ENCODE results near the gene ZNF879. TPM values are rescaled to one million over a fixed set of nuclear protein-coding genes. Genes with fewer than 3 reads are reported as not detected.

ZNF879 gene
- total RNA-seq, 2 donors from 2014 or later, result 2.7 to 4.3 TPM

DNA sequence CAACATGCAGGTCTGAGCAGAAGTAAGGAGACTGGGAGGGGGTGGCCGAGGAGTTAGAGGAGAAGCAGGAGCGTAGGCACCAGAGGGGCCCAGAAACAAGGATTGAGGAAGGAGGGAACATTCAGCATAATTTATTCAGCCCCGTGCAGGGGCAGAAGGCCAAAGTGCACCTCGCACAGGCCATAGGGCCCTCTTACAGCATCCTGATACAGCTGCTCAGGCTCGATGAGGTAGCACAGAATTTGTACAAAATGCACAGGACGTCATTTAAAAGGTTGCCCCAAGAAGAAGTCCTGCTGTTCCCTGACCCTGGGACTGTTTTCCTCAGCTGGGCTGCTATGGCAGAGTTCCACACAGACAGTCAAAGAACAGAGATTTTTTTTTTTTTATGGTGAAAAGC lies 26.4 kb upstream of the ZNF879 start:
- intact Hi-C loops (cut with DNase I, micrococcal nuclease), result no loop called here
- DNase-seq, result no peak
- no peak for ATAC-seq

DNA sequence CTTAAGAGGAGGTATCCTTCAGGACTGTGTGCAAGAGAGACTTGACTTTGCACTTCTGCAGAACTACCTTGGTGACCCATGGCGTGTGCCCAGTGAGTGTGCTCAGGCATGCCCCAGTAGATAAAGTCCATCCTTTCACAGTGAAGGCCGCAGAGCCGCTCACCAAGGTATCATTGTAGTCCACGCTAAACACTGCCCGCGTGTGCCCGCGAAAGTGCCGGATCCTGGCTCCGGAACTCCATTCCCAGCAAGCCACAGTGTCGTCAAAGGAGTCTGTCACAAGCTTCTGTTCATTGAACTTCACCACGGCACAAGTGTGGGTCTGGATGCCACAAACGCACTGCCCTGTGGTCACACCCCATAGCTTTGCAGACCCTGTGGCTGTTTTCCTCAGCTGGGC lies 25.2 kb upstream of the ZNF879 start:
- ATAC-seq (no peak), DNase-seq (no peak)
- intact Hi-C loops (cut with DNase I, micrococcal nuclease), result no loop called here

DNA sequence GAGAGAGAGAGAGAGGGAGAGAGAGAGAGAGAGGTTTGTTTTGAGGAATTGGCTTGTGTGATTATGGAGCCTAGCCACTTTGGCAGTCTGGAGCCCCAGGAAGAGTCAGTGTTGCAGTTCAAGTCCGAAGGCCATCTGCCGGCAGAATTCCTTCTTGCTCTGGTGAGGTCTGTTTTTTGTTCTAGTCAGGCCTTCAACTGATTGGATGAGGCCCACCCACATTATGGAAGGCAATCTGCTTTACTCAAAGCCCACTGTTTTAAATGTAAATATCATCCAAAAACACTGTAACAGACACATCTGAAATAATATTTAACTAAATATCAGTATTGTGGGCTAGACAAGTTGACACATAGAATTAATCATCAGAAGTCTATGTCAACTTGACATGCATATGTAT lies 17.0 kb upstream of the ZNF879 start:
- intact Hi-C loops (cut with DNase I, micrococcal nuclease), result no loop called here
- no peak for ATAC-seq
- no peak for DNase-seq

DNA sequence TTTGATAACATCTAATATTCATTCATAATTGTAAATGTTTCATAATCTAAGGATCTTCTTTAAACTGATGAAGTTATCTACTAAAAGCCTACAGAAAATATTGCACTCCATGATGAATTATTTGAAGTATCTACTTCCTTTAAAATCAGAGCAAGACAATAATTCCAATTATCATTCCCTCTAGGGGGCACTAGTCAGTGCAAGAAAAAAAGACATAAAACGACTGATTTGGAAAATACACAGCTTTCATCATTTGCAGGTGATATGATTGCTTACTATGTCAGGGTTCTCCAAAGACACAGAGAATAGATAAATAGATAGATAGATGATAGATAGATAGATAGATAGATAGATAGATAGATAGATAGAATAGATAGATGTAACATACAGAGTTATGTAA lies 14.9 kb upstream of the ZNF879 start:
- ATAC-seq (no peak), DNase-seq (no peak)
- intact Hi-C loops (cut with DNase I, micrococcal nuclease), result no loop called here

DNA sequence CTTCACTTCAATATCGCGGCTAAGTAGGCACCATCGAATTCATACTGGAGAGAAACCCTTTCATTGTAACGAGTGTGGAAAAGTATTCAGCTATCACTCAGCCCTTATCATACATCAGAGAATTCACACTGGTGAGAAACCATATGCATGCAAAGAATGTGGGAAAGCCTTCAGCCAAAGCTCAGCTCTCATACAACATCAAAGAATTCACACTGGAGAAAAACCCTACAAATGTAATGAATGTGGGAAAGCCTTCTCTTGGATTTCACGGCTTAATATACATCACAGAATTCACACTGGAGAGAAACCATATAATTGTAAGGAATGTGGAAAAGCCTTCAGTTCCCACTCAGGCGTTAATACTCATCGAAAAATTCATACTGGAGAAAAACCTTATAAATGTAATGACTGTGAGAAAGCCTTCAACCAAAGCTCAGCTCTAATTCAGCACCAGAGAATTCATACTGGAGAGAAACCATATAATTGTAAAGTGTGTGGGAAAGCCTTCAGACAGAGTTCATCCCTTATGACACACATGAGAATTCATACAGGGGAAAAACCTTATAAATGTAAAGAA lies 9.5 kb downstream of the ZNF879 start:
- intact Hi-C loops (cut with DNase I, micrococcal nuclease), result no loop called here
- no peak for ATAC-seq
- DNase-seq, result no peak

DNA sequence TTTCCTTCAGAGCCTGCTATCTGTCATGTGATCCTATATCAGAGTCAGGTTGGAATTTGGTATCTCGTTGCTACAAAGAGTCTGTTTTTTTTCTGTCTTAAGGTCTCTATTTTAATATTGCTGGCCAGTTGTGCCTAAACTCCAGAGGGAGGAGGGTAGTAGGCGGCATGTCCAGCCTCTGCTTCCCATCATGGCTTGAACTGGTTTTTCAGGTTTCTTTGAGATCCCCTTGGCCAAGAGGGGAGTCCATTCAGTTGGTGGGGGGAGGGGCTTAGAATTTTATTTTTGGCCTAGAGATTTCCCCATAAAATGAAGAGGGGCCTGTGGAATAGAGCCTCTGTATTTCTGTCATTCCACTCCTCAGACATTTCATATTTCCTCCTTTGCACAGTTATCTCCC lies 21.2 kb downstream of the ZNF879 start:
- DNase-seq (no peak), ATAC-seq (no peak)
- intact Hi-C loops (cut with DNase I, micrococcal nuclease), result no loop called here

DNA sequence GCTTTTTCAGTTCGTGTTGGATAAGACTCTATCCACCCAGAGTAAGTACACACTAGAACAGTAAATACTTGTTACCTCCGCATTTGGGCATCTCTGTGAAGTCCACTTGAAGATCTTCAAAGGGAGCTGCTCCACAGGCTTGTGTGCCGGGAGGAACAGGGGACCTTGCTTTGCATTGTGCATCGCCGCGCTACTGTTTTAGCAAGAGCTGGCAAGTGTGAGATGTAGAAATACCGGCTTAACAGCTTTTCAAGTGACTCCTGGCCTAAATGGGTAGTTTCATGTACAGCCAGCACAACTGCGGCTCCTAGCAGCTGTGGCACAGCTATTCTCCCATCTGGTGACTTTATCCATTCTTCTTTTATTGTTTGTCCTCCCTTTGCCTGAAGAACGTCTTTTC lies 28.2 kb downstream of the ZNF879 start:
- intact Hi-C loops (cut with DNase I, micrococcal nuclease), result no loop called here
- ATAC-seq, result no peak
- no peak for DNase-seq

DNA sequence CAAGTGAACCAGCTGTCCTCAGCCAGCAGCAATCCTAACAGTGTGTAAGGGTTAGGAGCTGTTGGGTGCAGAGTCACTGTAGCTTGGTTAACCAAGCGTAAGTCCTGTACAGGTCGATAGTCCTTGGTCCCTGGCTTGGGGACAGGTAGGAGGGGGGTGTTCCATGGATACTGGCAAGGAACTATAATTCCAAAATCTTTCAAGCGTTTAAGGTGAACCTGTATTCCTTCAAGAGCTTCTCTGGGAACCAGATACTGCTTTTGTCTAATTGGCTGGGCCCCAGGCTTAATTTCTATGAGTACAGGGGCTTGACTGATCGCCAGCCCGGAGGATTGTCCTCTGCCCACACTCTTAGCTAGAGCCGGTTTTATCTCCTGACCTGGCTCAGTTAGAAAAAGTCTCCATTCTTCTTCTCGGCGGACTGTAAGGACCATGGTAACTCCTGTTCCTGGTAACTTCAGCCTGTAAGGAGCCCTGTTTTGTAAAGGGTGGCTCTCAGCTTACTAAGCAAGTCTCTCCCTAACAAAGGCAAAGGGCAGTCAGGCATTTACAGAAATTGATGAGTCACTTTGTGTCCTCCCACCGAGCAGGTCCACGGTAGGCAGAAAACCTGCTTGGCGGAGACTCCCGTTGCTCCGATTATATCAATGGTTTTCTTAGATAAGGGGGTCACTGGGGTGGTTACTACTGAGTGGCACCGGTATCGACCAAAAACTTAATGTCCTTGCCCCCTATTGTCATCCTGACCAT lies 30.6 kb downstream of the ZNF879 start:
- intact Hi-C loops (cut with DNase I, micrococcal nuclease), result no loop called here
- DNase-seq, result no peak
- no peak for ATAC-seq

DNA sequence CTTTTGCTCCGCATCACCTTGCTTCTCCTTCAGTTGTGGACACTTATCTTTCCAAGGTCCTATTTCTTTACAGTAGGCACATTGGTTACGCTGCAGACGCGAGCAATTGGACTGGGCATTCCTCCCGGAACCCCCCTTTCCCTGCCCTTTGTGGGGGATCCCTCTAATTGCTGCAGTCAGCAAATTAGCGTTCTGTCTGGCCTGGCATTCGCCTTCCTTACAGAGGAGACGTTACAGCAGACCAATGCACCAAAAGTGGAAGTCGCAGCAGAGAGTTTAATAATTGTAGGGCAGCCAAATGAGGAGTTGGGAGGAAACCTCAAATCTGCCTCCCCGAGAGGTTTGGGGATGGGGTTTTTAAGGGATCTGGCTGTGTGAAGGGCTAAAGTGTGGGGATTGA lies 31.3 kb downstream of the ZNF879 start:
- intact Hi-C loops (cut with DNase I, micrococcal nuclease), result no loop called here
- DNase-seq, result no peak
- no peak for ATAC-seq

DNA sequence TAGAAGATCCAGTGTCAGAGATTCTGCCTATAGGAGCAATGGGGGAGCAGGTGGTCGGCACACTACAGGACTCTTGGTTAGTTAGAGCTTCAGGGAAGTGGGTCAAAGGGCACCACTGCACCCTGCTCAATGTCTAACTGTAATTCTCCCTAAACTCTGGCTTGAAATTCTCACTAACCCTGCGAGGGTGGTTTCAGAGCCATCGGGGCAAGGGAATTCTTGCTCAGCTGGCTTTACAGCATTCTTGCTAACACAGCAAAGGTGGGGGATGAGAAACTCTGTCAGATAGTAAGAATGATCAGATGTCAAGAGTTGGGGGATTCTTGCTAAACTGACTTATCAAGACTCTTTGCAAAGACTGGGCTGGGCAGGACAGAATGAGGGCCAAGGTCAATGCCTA lies 31.8 kb downstream of the ZNF879 start:
- intact Hi-C loops (cut with DNase I, micrococcal nuclease), result no loop called here
- ATAC-seq (no peak), DNase-seq (no peak)

DNA sequence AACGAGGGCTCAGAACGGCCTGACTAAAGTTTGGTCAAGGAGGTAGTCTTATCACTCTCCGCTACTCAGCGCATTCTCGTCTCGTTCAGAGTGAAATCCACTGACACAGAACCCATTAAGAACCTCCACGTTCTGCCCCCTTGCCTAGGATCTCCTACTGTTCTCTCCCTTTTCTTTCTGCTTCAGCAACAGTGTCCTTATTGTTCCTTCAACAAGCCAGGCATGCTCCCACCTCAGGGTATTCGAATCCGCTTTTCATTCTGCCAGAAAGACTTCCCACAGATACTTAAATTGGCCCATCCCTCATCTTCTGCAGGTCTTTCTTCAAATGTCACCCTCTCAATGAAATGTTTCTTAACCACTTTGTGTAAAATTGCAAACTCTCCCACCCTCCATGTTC lies 32.2 kb downstream of the ZNF879 start:
- intact Hi-C loops (cut with DNase I, micrococcal nuclease), result no loop called here
- ATAC-seq (no peak), DNase-seq (no peak)

DNA sequence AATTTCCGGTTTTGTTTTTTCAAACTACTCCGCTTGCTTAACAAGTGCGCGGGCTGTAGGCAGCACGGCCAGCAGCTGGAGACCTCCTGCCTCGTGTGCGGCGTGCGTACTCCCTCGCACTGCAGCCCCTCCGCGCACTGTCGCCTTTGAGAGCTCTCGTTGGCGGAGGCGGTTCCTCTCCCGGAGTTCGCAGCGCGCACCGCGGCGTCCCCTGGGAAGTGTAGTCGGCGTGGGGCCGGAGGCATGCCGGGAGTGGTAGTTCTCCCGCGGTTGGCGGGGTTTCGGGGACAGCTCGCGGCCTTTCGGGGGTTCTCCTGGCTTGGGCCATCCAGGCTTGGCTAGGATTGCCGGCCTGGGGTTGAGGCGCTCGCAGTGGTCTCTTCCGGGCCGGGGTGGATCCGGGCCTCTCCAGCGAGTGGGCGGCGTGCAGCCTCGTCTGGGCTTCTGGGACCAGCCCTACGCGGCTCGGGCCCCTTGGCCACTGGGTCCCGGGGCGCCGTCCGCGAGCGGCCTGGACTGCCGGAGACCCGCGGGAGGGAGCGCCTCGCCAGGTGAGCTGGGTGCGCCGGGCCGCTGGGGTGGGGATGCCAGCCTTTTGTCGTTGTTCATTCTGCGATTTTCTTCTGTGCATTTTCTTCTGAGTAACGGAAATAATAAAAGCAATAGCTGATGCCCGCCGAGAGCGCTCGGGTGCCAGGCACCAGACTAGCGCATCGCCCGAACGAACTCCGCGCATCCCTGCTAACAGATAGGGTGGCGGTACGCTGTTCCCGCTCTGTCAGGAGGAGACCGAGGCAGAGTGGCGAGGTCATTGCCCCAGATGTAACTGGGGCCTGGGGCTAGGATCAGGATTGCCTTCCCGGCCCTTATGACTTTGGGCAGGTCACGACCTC lies 36.8 kb downstream of the ZNF879 start, which contains the start of gene ZNF354C:
TSS of gene ZNF354C (plus strand) at position 258 of the 893 bp plus-strand sequence. CDS start 1,696 bp downstream, outside the sequence.
- ATAC-seq (peak; percentile 100), DNase-seq (peak; percentile 78 to 88)
- intact Hi-C loops (cut with DNase I, micrococcal nuclease), result no loop called here

DNA sequence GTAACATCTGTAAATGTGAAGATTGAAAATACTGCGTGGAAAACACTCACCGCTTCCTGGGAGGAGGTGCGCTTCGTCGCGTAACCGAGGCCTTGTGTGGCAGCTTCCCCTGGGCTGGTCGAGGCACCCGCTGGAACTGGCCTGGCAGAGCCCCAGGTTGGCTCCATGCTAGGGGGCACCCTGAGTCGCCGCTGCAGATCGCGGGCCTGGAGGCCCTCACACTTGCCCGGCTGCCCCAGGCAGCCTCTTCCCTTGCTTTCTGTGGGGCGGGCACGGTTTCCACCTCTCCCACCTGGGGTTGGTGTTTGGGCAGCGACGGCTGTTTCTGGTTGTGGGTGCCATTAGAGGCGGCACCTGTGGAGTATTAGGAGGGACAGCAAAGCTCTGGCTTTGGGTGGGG lies 37.4 kb downstream of the ZNF879 start:
- ATAC-seq, result no peak
- peak in 1 of 2 donors; percentile 6 for DNase-seq
- intact Hi-C loops (cut with DNase I, micrococcal nuclease), result no loop called here

DNA sequence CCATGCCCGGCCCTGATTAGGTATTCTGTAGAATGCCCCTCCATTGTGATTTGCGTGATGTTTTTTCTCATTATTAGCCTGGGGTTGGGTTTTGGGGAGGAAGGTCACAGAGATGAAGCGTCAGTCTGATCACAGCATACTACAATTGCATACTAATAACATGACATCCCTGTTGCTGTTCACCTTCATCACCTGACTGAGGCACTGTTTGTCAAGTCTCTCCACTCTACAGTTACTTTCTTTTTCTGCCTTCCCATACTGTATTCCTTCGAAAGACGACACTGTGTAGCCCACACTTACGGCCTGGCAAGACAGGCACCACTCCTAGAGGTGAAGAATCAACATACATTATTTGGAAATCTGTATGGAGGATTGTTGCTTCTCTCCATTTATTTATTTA lies 42.1 kb downstream of the ZNF879 start:
- DNase-seq, result no peak
- no peak for ATAC-seq
- intact Hi-C loops (cut with DNase I, micrococcal nuclease), result no loop called here

DNA sequence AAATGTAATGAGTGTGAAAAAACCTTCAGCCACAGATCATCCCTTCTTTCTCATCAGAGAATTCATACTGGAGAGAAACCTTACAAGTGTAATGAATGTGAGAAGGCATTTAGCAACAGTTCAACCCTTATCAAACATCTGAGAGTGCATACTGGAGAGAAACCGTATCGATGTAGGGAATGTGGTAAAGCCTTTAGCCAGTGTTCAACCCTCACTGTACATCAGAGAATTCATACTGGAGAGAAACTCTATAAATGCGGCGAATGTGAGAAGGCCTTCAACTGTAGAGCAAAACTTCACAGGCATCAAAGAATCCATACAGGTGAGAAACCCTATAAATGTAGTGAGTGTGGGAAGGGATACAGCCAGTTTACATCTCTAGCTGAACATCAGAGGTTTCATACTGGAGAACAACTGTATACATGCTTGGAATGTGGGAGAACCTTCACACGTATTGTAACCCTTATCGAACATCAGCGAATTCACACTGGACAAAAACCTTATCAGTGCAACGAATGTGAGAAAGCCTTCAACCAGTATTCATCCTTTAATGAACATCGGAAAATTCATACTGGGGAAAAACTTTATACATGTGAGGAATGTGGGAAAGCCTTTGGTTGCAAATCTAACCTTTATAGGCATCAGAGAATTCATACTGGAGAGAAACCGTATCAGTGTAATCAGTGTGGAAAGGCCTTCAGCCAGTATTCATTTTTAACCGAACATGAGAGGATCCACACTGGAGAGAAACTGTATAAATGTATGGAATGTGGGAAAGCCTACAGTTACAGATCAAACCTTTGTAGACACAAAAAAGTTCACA lies 55.8 kb downstream of the ZNF879 start:
- intact Hi-C loops (cut with DNase I, micrococcal nuclease), result no loop called here
- no peak for DNase-seq
- no peak for ATAC-seq

DNA sequence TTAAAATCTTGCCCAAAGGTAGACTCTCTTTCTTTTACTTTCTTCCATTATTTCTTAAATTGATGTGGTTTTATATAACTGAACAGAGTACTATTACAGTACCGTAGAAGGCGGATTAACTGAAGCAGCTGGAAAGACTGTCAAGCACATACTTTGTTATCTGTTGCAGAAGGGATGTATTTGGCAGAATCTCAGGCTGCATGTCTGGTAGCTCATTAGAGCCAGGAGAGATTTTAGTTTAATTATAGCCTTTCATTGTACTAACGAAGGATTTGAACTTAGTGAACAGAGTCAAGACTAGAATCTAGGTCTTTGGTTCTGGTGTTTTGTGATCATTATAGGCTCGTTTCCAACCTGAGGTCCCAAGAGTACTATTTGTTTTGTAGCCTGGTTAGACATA lies 57.1 kb downstream of the ZNF879 start:
- ATAC-seq (no peak), DNase-seq (no peak)
- intact Hi-C loops (cut with DNase I, micrococcal nuclease), result no loop called here
